ENCODE results near the gene INSC. TPM values are rescaled to one million over a fixed set of nuclear protein-coding genes. Genes with fewer than 3 reads are reported as not detected.
"Not testable (repeated sequence)": the region's sequence is repeated elsewhere in the genome, so short reads cannot be mapped to it uniquely, and the experiment has no call there.

The INSC gene, protein sequence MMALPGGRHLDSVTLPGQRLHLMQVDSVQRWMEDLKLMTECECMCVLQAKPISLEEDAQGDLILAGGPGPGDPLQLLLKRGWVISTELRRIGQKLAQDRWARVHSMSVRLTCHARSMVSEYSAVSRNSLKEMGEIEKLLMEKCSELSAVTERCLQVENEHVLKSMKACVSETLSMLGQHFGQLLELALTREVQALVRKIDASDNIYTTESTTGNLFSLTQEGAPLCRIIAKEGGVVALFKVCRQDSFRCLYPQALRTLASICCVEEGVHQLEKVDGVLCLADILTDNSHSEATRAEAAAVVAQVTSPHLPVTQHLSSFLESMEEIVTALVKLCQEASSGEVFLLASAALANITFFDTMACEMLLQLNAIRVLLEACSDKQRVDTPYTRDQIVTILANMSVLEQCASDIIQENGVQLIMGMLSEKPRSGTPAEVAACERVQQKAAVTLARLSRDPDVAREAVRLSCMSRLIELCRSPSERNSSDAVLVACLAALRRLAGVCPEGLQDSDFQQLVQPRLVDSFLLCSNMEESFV
- total RNA-seq (2012; rRNA removed), result 22.1 and 42.4 TPM in 2 replicates

DNA sequence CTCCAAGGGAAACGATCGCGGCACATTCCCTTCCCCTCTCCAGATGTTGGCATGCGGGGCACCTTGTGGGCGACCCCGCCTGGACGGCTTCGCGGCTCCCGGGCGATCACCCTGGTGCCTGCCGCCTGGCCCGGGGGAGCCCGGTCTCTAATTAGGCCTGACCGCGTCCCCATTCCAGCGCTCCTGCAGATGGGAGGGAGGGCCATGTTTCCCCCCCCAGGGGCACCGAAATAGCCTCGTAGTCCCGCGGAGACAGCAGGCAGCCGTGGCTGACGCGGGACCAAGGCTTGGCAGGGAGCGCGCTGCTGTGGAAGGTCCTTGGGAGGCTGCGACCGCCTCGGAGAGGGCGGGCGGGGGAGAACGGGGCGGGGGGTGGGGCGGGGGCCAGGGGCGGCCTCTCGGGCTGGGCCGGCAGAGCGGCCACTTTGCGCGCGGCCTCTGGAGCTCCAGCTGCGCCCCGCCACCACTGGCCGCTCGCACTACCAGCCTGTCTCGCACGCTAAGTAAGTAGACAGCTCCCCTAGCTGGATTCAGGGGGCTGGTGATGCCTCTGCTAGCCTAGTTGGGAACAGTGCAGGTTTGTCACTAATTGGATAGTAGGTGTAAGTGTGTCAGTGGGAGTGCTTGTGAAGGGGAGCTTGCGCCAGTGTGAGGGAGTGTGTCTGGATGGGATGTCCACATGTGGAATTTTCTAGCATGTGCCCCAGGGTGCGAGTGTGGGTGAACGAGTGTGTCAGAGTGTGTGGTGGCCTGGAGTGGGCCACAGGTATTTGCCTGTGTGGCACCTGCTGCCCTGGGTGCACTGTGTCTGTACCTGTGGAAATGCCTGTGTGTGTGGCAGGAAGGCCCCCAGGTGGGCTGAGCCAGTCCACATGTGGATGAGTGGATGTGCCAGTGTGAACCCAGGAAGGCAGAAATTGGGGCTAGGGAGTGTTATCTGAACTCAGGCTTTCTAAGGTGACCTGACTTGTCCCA, at the start of gene INSC:
Gene INSC, plus strand, starts transcription at position 423 of the 975 bp plus-strand sequence. CDS start 34,252 bp downstream, outside the sequence.
- Histone ChIP-seq H3K4me1 (ENCODE audit: control insufficient read depth, insufficient read depth, low read length) (peaks cover 49% of the 10 kb centered on the region), H3K9me3 (replicated peaks; ENCODE audit: low read length) (no peaks in the 10 kb centered on the region), H3K9ac (ENCODE audit: low read depth, low read length) (peak within 1 kb of the TSS; percentile 73), H3K4me2 (ENCODE audit: low read length) (peak within 1 kb of the TSS; percentile 77), H3K36me3 (ENCODE audit: insufficient read depth, low read length) (no peaks in the 10 kb centered on the region), H3K27me3 (ENCODE audit: control insufficient read depth, insufficient read depth, low read length) (no peaks in the 10 kb centered on the region), H3K4me3 (ENCODE audit: low read length) (peak within 1 kb of the TSS; percentile 67)

DNA sequence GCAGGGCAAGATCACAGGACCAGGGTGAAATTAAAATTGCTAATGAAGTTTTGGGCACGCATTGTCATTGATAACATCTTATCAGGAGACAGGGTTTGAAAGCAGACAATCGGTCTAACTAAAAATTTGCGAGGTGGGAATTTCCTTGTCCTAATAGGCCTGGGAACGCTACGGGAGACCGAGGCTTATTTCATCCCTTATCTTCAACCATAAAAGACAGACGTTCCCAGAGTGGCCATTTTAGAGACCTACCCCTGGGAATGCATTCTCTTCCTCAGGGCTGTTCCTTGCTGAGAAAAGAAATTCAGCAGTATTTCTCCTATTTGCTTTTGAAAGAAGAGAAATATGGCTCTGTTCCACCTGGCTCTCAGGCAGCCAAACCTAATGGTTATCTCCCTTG, 45.0 kb upstream of the INSC start:
- H3K4me3 ChIP-seq (ENCODE audit: low read length); H3K36me3 ChIP-seq (ENCODE audit: insufficient read depth, low read length); H3K4me2 ChIP-seq (ENCODE audit: low read length); H3K9me3 ChIP-seq (replicated peaks; ENCODE audit: low read length); H3K9ac ChIP-seq (ENCODE audit: low read depth, low read length): not testable (repeated sequence)
- Histone ChIP-seq H3K27me3 (ENCODE audit: control insufficient read depth, insufficient read depth, low read length) (peaks cover 40% of the 10 kb centered on the region), H3K4me1 (ENCODE audit: control insufficient read depth, insufficient read depth, low read length) (peaks cover 17% of the 10 kb centered on the region)

DNA sequence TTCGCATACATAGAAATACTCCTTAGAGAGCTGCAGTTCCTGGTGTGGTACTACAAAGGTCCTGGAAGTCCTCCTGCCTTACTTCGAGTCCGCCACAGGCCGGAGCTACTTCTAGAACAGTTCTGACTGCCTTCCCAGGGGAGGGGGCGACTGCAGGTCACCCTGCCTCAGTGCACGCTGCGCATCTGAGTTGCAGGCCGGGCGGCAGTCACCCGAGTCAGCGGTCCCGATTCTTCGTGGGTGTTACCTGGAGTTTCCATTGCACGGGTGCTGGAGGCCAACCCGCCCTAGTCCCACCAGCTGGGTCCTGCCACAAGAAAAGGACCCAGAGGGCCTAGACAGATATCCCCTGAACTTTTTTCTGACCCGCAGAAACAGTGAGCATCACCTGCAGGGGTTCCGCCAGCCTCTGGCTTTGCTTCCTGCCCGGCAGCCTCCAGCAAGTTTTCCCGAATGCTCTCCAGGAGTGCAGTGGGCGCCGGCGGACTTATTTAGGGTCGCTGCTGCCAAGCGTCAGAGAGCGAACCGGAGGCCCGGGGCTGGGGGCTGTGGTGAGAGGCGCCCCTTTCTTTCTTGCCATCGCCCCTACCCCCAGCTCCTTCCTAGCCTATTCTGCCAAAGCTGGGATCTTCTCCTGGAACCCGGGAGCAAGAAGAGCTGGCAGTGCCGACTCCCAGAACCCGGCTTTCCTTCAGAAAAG, 43.0 kb upstream of the INSC start:
- H3K4me1 ChIP-seq (ENCODE audit: control insufficient read depth, insufficient read depth, low read length), result peaks cover 18% of the 10 kb centered on the region
- no peaks in the 10 kb centered on the region for H3K9me3 ChIP-seq (replicated peaks; ENCODE audit: low read length)
- no peak overlapping the region for H3K9ac ChIP-seq (ENCODE audit: low read depth, low read length)
- H3K4me2 ChIP-seq (ENCODE audit: low read length), result no peak overlapping the region
- no peaks in the 10 kb centered on the region for H3K36me3 ChIP-seq (ENCODE audit: insufficient read depth, low read length)
- peaks cover 49% of the 10 kb centered on the region for H3K27me3 ChIP-seq (ENCODE audit: control insufficient read depth, insufficient read depth, low read length)
- no peak overlapping the region for H3K4me3 ChIP-seq (ENCODE audit: low read length)

DNA sequence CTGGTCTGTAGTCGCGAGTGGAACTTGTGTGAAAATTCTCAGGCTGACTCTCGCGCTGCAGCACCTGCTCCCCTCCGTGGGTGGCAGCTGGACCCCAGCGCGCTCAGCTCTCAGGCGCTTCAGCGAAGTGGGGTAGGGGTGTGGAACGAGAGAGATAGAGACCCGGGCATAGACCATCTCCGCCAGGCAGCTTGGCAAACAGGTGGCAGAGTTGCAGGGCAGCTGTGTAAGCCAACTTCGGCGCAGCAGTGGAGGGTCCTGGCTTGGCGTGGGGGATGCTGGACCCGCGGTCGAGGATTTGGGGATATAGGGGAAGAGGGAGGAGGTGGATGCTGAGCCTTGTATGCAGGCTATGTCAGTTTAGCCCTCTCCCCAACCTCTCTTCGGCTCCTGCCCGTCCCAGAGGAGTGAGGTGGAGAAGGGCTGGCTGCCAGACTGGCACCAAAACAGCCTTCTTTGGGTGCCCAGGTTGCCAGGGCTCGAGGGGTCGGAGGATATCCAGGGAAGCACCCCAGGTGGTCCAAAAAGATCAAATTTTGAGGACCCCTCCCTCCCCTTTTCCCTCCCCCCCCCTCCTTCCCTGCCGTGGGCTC, 42.1 kb upstream of the INSC start:
- H3K27me3 ChIP-seq (ENCODE audit: control insufficient read depth, insufficient read depth, low read length), result peaks cover 57% of the 10 kb centered on the region
- H3K9ac ChIP-seq (ENCODE audit: low read depth, low read length), result no peak overlapping the region
- H3K9me3 ChIP-seq (replicated peaks; ENCODE audit: low read length), result no peaks in the 10 kb centered on the region
- no peak overlapping the region for H3K4me3 ChIP-seq (ENCODE audit: low read length)
- H3K4me1 ChIP-seq (ENCODE audit: control insufficient read depth, insufficient read depth, low read length), result peaks cover 18% of the 10 kb centered on the region
- no peaks in the 10 kb centered on the region for H3K36me3 ChIP-seq (ENCODE audit: insufficient read depth, low read length)
- no peak overlapping the region for H3K4me2 ChIP-seq (ENCODE audit: low read length)

DNA sequence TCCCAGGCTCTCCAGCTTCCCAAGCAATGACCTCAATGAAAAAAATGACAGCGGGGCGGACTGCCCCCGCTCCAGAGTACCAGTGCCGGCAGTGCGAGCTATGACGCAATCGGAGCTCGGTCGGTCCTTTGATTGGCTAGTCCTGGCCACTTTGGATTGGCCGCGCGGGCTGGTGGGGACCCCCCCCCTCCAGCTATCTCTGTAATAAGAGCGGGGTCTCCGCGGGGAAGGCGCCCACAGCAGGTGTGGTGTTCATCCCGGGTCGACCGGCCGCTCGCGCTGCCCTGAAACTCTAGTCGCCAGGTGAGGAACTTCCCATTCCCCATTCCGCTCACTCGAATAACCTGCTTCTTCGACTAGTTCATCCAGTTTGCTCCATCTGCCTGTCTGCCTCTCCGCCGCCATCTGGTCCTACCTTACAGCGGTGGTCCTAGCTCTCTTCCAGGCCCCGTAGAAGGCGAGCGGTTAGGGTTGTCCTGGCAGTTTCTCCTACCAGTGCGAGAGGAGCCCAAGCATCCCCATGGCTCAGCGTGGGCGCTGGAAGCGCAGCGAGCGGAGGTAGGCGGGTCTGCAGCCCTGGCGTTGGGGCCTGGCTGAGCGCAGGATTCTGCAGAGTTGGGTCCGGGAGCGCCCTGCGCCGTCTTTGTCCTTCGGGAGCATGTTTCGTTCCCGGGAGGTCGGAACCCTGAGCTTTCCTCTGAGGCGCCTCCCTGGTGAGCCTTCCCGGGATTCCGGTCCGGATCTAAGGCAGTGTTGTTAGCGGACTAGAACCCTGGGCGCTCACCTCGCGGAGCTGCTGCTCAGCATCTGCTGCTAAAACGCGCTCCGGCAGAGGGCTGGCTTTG, 41.1 kb upstream of the INSC start, which contains the start of gene CALCB:
Gene CALCB, plus strand, starts transcription at position 233 of the 845 bp plus-strand sequence. CDS start 1,126 bp downstream, outside the sequence.
- no peak within 1 kb of the TSS for H3K9ac ChIP-seq (ENCODE audit: low read depth, low read length)
- peaks cover 18% of the 10 kb centered on the region for H3K4me1 ChIP-seq (ENCODE audit: control insufficient read depth, insufficient read depth, low read length)
- H3K36me3 ChIP-seq (ENCODE audit: insufficient read depth, low read length), result no peaks in the 10 kb centered on the region
- H3K27me3 ChIP-seq (ENCODE audit: control insufficient read depth, insufficient read depth, low read length), result peaks cover 65% of the 10 kb centered on the region
- H3K4me2 ChIP-seq (ENCODE audit: low read length), result peak within 1 kb of the TSS; percentile 82
- H3K9me3 ChIP-seq (replicated peaks; ENCODE audit: low read length), result no peaks in the 10 kb centered on the region
- H3K4me3 ChIP-seq (ENCODE audit: low read length), result peak within 1 kb of the TSS; percentile 56

DNA sequence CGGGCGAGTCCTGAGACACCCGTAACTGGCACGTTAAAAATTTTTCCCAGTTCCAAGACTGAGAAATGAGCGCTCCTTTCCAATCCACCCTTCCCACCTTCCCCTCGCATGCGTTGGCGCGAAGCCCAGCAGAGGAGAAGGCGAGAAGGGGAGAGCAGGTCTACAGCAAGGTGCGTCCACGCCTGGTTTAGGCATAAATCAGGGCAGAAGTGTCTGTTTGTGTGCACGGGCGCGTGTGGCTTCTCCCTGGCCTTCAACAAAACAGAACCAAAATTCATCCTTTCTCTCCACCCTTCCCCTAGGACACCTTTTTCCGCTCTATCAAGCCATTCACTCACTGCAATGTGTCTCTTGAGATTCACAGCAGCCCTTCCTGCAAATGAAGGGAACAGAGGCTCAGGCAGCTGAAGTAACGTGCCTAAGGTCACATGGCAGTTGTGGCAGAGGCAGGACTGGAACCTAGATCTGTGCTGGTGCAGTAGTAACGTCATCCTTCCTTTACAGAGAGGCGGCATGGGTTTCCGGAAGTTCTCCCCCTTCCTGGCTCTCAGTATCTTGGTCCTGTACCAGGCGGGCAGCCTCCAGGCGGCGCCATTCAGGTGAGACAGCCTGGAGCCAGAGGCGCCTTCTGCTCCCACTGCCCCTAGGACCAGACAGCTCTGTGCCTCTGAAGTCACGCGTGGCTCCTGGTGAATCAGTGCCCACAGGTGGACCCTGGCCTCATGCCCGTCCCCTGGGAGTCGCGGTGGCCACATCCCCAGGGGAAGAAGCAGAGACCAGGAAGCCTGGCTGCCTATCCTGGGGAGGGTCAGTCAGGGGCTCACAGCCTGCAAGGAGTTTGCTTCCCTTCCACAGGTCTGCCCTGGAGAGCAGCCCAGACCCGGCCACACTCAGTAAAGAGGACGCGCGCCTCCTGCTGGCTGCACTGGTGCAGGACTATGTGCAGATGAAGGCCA, 40.2 kb upstream of the INSC start:
- Histone ChIP-seq H3K4me3 (ENCODE audit: low read length) (peak overlapping the region; percentile 56), H3K27me3 (ENCODE audit: control insufficient read depth, insufficient read depth, low read length) (peaks cover 73% of the 10 kb centered on the region), H3K4me2 (ENCODE audit: low read length) (peak overlapping the region; percentile 82), H3K36me3 (ENCODE audit: insufficient read depth, low read length) (no peaks in the 10 kb centered on the region), H3K9ac (ENCODE audit: low read depth, low read length) (no peak overlapping the region), H3K9me3 (replicated peaks; ENCODE audit: low read length) (no peaks in the 10 kb centered on the region), H3K4me1 (ENCODE audit: control insufficient read depth, insufficient read depth, low read length) (peaks cover 18% of the 10 kb centered on the region)

DNA sequence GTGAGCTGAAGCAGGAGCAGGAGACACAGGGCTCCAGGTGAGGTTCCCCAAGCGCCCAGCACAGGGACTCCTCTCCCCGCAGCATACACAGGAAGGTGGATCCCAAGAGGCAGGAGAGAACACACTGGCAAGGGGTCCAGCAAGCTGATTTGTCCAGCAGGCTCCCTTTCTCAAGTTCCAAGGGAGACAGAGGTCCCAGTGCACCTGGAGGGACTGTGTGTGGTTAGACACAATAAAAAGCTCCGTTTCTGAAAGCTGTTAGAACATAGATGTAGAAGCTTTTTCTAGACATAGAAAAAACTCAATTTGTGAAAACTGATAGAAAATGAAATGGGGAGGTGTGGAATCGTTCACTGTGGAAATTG, 39.6 kb upstream of the INSC start:
- H3K4me2 ChIP-seq (ENCODE audit: low read length), result no peak overlapping the region
- H3K9me3 ChIP-seq (replicated peaks; ENCODE audit: low read length), result no peaks in the 10 kb centered on the region
- H3K9ac ChIP-seq (ENCODE audit: low read depth, low read length), result no peak overlapping the region
- no peak overlapping the region for H3K4me3 ChIP-seq (ENCODE audit: low read length)
- H3K4me1 ChIP-seq (ENCODE audit: control insufficient read depth, insufficient read depth, low read length), result peaks cover 18% of the 10 kb centered on the region
- H3K27me3 ChIP-seq (ENCODE audit: control insufficient read depth, insufficient read depth, low read length), result peaks cover 79% of the 10 kb centered on the region
- no peaks in the 10 kb centered on the region for H3K36me3 ChIP-seq (ENCODE audit: insufficient read depth, low read length)

DNA sequence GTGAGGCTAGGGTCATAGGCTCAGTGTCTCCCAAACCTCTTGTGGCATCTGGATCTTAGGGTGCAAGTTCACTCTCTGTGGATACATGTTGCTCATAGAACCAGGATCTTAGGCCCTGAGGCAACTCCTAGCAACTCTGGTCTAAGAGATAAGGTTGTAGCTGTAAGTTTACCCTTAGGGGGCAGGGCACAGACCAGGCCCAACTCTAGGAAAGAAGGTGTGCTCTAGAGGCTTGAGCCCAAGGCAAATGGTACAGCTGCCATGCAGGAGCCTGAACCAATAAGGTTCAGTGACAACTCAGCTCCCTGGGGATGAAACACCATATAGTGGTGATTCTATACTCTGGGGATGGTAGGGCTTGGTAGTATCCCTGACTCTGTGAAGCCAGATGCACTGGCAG, 23.5 kb upstream of the INSC start:
- Histone ChIP-seq H3K9ac (ENCODE audit: low read depth, low read length) (no peak overlapping the region), H3K4me1 (ENCODE audit: control insufficient read depth, insufficient read depth, low read length) (no peaks in the 10 kb centered on the region), H3K27me3 (ENCODE audit: control insufficient read depth, insufficient read depth, low read length) (peaks cover 13% of the 10 kb centered on the region), H3K9me3 (replicated peaks; ENCODE audit: low read length) (no peaks in the 10 kb centered on the region), H3K4me2 (ENCODE audit: low read length) (no peak overlapping the region), H3K4me3 (ENCODE audit: low read length) (no peak overlapping the region), H3K36me3 (ENCODE audit: insufficient read depth, low read length) (no peaks in the 10 kb centered on the region)

DNA sequence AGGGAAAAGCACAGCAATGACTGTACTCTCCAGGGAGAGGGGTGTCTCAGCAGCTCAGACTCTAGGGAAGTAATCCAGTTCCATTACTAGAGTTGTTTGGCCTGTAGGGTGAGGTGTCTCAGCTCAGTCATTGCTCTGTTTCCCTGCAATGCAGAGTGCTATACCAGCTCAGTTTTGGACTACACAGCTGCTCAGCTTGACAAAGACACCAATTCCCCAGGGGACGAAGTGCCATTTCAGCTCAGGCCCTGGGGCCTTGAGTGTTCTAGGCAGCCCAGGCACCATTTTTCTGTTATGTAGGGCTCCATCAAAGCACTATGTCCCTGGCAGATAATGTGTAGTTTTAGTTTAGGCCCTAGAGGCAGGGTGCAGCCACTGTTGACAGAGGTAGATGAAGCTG, 23.1 kb upstream of the INSC start:
- no peaks in the 10 kb centered on the region for H3K36me3 ChIP-seq (ENCODE audit: insufficient read depth, low read length)
- peaks cover 8% of the 10 kb centered on the region for H3K27me3 ChIP-seq (ENCODE audit: control insufficient read depth, insufficient read depth, low read length)
- H3K4me1 ChIP-seq (ENCODE audit: control insufficient read depth, insufficient read depth, low read length), result no peaks in the 10 kb centered on the region
- H3K4me2 ChIP-seq (ENCODE audit: low read length), result no peak overlapping the region
- H3K9ac ChIP-seq (ENCODE audit: low read depth, low read length), result no peak overlapping the region
- H3K9me3 ChIP-seq (replicated peaks; ENCODE audit: low read length), result no peaks in the 10 kb centered on the region
- no peak overlapping the region for H3K4me3 ChIP-seq (ENCODE audit: low read length)
